HL-60/S4 treated with retinoic acid at 250 ng/mL for 4 days and 3 days (cell line): ENCODE measurements around the gene JAKMIP3.

ENCODE experiments used
- in situ Hi-C: fragments of 300-500 bp; cut with MboI; formaldehyde crosslinking; loops from 2 replicates; pipeline ENCODE4 v1.7.0; 2022; ENCODE audit warnings: low sequenced_read_pairs

Gene JAKMIP3

GRCh38 chr10:132065491-132066105 lies at the start of gene JAKMIP3:
Gene JAKMIP3, plus strand, starts transcription at chr10:132065946. Its CDS starts 38,863 bp downstream, at chr10:132104809.
- in situ Hi-C loops: no loop called here

- in situ Hi-C loops: no loop called here
Observed at GRCh38 chr10:132016514-132016913, 49.2 kb upstream of the JAKMIP3 start.

GRCh38 chr10:132018446-132018845 lies 47.3 kb upstream of the JAKMIP3 start:
- in situ Hi-C loops: no loop called here

- in situ Hi-C loops: no loop called here
Observed at GRCh38 chr10:132019366-132019765, 46.4 kb upstream of the JAKMIP3 start.

- in situ Hi-C loops: loop anchor here (10.0 kb wide), 1 partner anchor 136 kb away; no protein-coding TSS in a partner anchor
Observed at GRCh38 chr10:132020456-132020855, 45.3 kb upstream of the JAKMIP3 start.

GRCh38 chr10:132021046-132021445 lies 44.7 kb upstream of the JAKMIP3 start:
- in situ Hi-C loops: loop anchor here (10.0 kb wide), 1 partner anchor 136 kb away; no protein-coding TSS in a partner anchor

- in situ Hi-C loops: loop anchor here (10.0 kb wide), 1 partner anchor 137 kb away; no protein-coding TSS in a partner anchor
Observed at GRCh38 chr10:132021504-132022143, 44.1 kb upstream of the JAKMIP3 start.

GRCh38 chr10:132022241-132022640 lies 43.5 kb upstream of the JAKMIP3 start:
- in situ Hi-C loops: loop anchor here (10.0 kb wide), 1 partner anchor 137 kb away; no protein-coding TSS in a partner anchor

GRCh38 chr10:132023092-132023811 lies 42.5 kb upstream of the JAKMIP3 start:
- in situ Hi-C loops: loop anchor here (10.0 kb wide), 1 partner anchor 138 kb away; no protein-coding TSS in a partner anchor

- in situ Hi-C loops: loop anchor here (10.0 kb wide), 1 partner anchor 143 kb away; no protein-coding TSS in a partner anchor
Observed at GRCh38 chr10:132027423-132027983, 38.2 kb upstream of the JAKMIP3 start.

GRCh38 chr10:132028706-132029105 lies 37.0 kb upstream of the JAKMIP3 start:
- in situ Hi-C loops: loop anchor here (10.0 kb wide), 1 partner anchor 144 kb away; no protein-coding TSS in a partner anchor

- in situ Hi-C loops: no loop called here
Observed at GRCh38 chr10:132030898-132031463, 34.8 kb upstream of the JAKMIP3 start.

- in situ Hi-C loops: no loop called here
Observed at GRCh38 chr10:132033632-132034031, 32.1 kb upstream of the JAKMIP3 start.

GRCh38 chr10:132035476-132035875 lies 30.3 kb upstream of the JAKMIP3 start:
- in situ Hi-C loops: no loop called here

- in situ Hi-C loops: no loop called here
Observed at GRCh38 chr10:132036153-132036886, 29.4 kb upstream of the JAKMIP3 start.

- in situ Hi-C loops: no loop called here
Observed at GRCh38 chr10:132036887-132037675, 28.7 kb upstream of the JAKMIP3 start.

- in situ Hi-C loops: no loop called here
Observed at GRCh38 chr10:132037676-132037975, 28.1 kb upstream of the JAKMIP3 start.

GRCh38 chr10:132039371-132039770 lies 26.4 kb upstream of the JAKMIP3 start:
- in situ Hi-C loops: no loop called here

GRCh38 chr10:132040046-132040445 lies 25.7 kb upstream of the JAKMIP3 start:
- in situ Hi-C loops: no loop called here
